Measurements from ENCODE around the gene EEF1G.
"Not testable (repeated sequence)": the region's sequence is repeated elsewhere in the genome, so short reads cannot be mapped to it uniquely, and the experiment has no call there.

Gene EEF1G

GRCh38 chr11:62573592-62574362 lies at the start of gene EEF1G:
Gene EEF1G (minus strand): TSS chr11:62573891. CDS start chr11:62573842, 49 bp downstream.
- DNase-seq = peak; percentile 100

- no peak for DNase-seq
Observed at GRCh38 chr11:62622476-62623089, 48.9 kb upstream of the EEF1G start.

- DNase-seq = peak; percentile 99
Observed at GRCh38 chr11:62621567-62622470, 48.1 kb upstream of the EEF1G start, which contains the start of gene B3GAT3. Gene B3GAT3 (minus strand): TSS chr11:62621986. CDS start chr11:62621947, 39 bp downstream.

- no peak for DNase-seq
Observed at GRCh38 chr11:62621027-62621566, 47.4 kb upstream of the EEF1G start.

- not testable (repeated sequence) for DNase-seq
Observed at GRCh38 chr11:62616957-62617356, 43.3 kb upstream of the EEF1G start.

- no peak for DNase-seq
Observed at GRCh38 chr11:62615521-62615920, 41.8 kb upstream of the EEF1G start.

GRCh38 chr11:62614275-62614674 lies 40.6 kb upstream of the EEF1G start:
- no peak for DNase-seq

- no peak for DNase-seq
Observed at GRCh38 chr11:62613291-62613778, 39.6 kb upstream of the EEF1G start.

GRCh38 chr11:62612366-62613290 lies 38.9 kb upstream of the EEF1G start, which contains the start of the genes EML3 and ROM1:
Gene EML3 (minus strand): TSS chr11:62612775. CDS start chr11:62612457, 318 bp downstream.
Gene ROM1 (plus strand): TSS chr11:62613257. CDS start chr11:62613282, 25 bp downstream.
- peak; percentile 75 for DNase-seq

- peak; percentile 65 for DNase-seq
Observed at GRCh38 chr11:62611705-62612365, 38.1 kb upstream of the EEF1G start.

GRCh38 chr11:62610814-62611704 lies 37.4 kb upstream of the EEF1G start:
- DNase-seq = no peak

- no peak for DNase-seq
Observed at GRCh38 chr11:62610403-62610802, 36.7 kb upstream of the EEF1G start.

GRCh38 chr11:62608776-62609175 lies 35.1 kb upstream of the EEF1G start:
- no peak for DNase-seq

GRCh38 chr11:62607714-62608113 lies 34.0 kb upstream of the EEF1G start:
- no peak for DNase-seq

GRCh38 chr11:62605902-62606301 lies 32.2 kb upstream of the EEF1G start:
- DNase-seq = no peak

GRCh38 chr11:62605467-62605866 lies 31.8 kb upstream of the EEF1G start:
- DNase-seq = no peak

GRCh38 chr11:62604460-62605120 lies 30.9 kb upstream of the EEF1G start:
- no peak for DNase-seq

GRCh38 chr11:62603776-62604299 lies 30.1 kb upstream of the EEF1G start:
- no peak for DNase-seq

- no peak for DNase-seq
Observed at GRCh38 chr11:62603072-62603408, 29.3 kb upstream of the EEF1G start.
